Tibial nerve (tissue), 4 donors: Measurements from ENCODE around the gene MAP3K4. TPM values are rescaled to one million over a fixed set of nuclear protein-coding genes. Genes with fewer than 3 reads are reported as not detected.
"Not testable (repeated sequence)": the region's sequence is repeated elsewhere in the genome, so short reads cannot be mapped to it uniquely, and the experiment has no call there.

Source experiments
- DNase-seq, 2 donors: peaks; one replicate each; pipeline ENCODE4 v3.0.0-alpha.2; 2019; ENCODE audit warnings: low spot score in 2 of 2
- H3K27ac ChIP-seq, 4 donors: fragments of 200-600 bp; sonication (generic) in 3 of 4; one replicate each; pipeline ENCODE4 v1.5.1; 2017 to 2019; ENCODE audit warnings: mild to moderate bottlenecking in 1 of 4
- H3K27me3 ChIP-seq, 2 donors: fragments of 200-600 bp; sonication (generic) in 1 of 2; one replicate each; pipeline versions ENCODE4 v1.5.1 to v1.6.0; 2017 to 2019
- H3K36me3 ChIP-seq, 3 donors: fragments of 200-600 bp; sonication (generic); one replicate each; pipeline ENCODE4 v1.5.1; 2018 to 2019
- H3K4me1 ChIP-seq, 4 donors: fragments of 200-600 bp; sonication (generic) in 3 of 4; one replicate each; pipeline ENCODE4 v1.5.1; 2017 to 2019
- H3K4me3 ChIP-seq, 4 donors: fragments of 200-600 bp; sonication (generic) in 3 of 4; one replicate each; pipeline ENCODE4 v1.5.1; 2017 to 2019; ENCODE audit warnings: mild to moderate bottlenecking in 1 of 4, moderate library complexity in 1 of 4
- H3K9me3 ChIP-seq, 4 donors: fragments of 200-600 bp; sonication (generic) in 3 of 4; one replicate each; pipeline ENCODE4 v1.5.1; 2017 to 2019
- EP300 ChIP-seq, 2 donors: sonication (generic); formaldehyde crosslinking; IDR thresholded peaks; one replicate each; pipeline ENCODE4 v1.6.1; 2017; ENCODE audit warnings: antibody characterized with exemption in 2 of 2, mild to moderate bottlenecking in 1 of 2
- POLR2A ChIP-seq, 2 donors: fragments of 450-650 bp; IDR thresholded peaks; one replicate each; pipeline ENCODE4 v1.6.1; 2017; ENCODE audit warnings: antibody characterized with exemption in 2 of 2, mild to moderate bottlenecking in 2 of 2, moderate library complexity in 2 of 2
- WGBS, 2 donors: methylation state at CpG; one replicate each; pipeline ENCODE4 v1.1.5; 2018; 5-methylcytosine and 5-hydroxymethylcytosine counted together
- total RNA-seq, 4 donors: library from RNA; depleted of rRNA; stranded (reverse); fragments of >200 nt; gene quantifications; one replicate each; pipeline ENCODE4 v1.1.0, GENCODE V29; 2016
- TF ChIP-seq, protein P1 (sequence below), 5 experiments: fragments of 200-600 bp in 3 of 5; fragments of 450-650 bp in 2 of 5; sonication (generic) in 3 of 5; IDR thresholded peaks; one replicate each; pipeline ENCODE4 v1.5.1; 2016 to 2019; ENCODE audit warnings: antibody characterized with exemption in 5 of 5, mild to moderate bottlenecking in 3 of 5, moderate library complexity in 2 of 5

MAP3K4 gene
- total RNA-seq, 4 donors from 2014 or later = 42.9 to 63.0 (median 56.0) TPM

DNA sequence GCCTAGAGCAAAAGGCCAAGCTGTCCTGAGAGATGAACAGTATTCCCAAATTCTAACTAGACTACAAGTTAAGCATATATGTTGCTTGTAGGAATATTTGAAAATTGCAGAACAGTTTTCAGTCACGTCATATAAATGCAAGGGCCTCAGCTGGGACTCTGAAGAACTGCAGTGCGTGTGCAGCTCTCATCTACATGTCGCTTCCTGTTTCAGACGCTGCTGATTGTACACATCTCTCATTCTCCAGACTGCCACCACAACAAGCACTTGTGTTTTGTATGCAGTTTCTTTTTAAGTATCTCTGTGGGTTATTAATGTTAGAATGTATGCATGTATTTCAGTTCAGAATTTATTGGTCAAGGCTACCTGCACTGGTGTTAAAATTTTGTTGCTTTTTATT, 119.7 kb downstream of the MAP3K4 start:
- H3K36me3 ChIP-seq = peaks cover 3 to 98% (median 15%) of the 10 kb centered on the region in 3 donors
- no peaks in the 10 kb centered on the region for H3K27me3 ChIP-seq
- no peaks in the 10 kb centered on the region for H3K4me1 ChIP-seq
- no peak for DNase-seq
- H3K4me3 ChIP-seq = no peak overlapping the region
- TF ChIP-seq, protein P1, sequence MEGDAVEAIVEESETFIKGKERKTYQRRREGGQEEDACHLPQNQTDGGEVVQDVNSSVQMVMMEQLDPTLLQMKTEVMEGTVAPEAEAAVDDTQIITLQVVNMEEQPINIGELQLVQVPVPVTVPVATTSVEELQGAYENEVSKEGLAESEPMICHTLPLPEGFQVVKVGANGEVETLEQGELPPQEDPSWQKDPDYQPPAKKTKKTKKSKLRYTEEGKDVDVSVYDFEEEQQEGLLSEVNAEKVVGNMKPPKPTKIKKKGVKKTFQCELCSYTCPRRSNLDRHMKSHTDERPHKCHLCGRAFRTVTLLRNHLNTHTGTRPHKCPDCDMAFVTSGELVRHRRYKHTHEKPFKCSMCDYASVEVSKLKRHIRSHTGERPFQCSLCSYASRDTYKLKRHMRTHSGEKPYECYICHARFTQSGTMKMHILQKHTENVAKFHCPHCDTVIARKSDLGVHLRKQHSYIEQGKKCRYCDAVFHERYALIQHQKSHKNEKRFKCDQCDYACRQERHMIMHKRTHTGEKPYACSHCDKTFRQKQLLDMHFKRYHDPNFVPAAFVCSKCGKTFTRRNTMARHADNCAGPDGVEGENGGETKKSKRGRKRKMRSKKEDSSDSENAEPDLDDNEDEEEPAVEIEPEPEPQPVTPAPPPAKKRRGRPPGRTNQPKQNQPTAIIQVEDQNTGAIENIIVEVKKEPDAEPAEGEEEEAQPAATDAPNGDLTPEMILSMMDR (IDR thresholded peaks at IDR 0.05) = no peak
- TF ChIP-seq POLR2A (IDR thresholded peaks at IDR 0.05) (no peak), EP300 (IDR thresholded peaks at IDR 0.05) (no peak)
- WGBS, 2 donors = 72 to 74% methylated on average over 4 of the region's 4 CpGs
- H3K9me3 ChIP-seq = no peaks in the 10 kb centered on the region
- H3K27ac ChIP-seq = no peak overlapping the region

DNA sequence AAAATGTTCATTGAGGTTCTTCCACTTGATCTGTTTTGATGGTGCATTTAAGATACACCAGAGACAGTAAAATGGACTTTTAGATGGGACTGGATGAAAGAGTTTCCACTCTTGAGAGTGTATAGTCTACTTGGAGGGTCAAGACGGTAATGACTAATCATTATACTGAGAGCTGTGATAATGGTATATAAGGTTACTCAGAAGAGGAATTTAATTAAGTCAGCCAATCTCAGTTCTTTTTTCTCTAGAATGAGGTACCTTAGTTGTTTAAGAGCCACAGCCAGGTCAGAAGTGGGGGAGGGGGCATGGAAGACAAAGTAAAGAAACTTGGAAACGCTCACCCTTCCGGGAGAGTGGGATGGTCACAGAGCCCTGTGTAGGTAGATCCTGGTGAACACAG, 123.9 kb downstream of the MAP3K4 start:
- no peak overlapping the region for H3K27ac ChIP-seq
- peaks cover 3 to 98% (median 6%) of the 10 kb centered on the region in 3 donors for H3K36me3 ChIP-seq
- peaks cover 0 to 15% (median 2%) of the 10 kb centered on the region in 4 donors for H3K9me3 ChIP-seq
- WGBS, 2 donors = 95 to 97% methylated on average over 3 of the region's 3 CpGs
- H3K4me1 ChIP-seq = no peaks in the 10 kb centered on the region
- TF ChIP-seq POLR2A (IDR thresholded peaks at IDR 0.05) (no peak), EP300 (IDR thresholded peaks at IDR 0.05) (no peak)
- TF ChIP-seq, protein P1 (IDR thresholded peaks at IDR 0.05) = no peak
- H3K27me3 ChIP-seq = no peaks in the 10 kb centered on the region
- no peak for DNase-seq
- H3K4me3 ChIP-seq = no peak overlapping the region

DNA sequence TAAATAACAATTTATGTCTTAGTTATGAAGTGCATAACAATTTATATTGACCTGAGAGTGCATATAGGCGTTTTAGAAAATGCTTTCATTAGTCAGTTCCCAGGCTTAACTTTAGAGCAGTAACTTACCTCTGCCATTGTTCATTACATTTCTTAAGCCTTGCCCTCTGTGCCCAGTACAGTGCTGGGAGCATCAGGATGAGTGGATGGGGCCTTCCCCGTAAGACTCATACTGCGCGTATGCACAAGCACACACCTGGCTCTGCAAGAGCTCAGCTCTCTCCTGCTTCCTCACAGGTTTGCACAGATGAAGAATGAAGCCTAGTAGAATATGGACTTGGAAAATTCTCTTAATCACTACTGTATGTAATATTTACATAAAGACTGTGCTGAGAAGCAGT, 125.0 kb downstream of the MAP3K4 start:
- no peak for DNase-seq
- Histone ChIP-seq H3K9me3 (peaks cover 0 to 26% (median 2%) of the 10 kb centered on the region in 4 donors), H3K27me3 (no peaks in the 10 kb centered on the region), H3K36me3 (peaks cover 3 to 98% (median 6%) of the 10 kb centered on the region in 3 donors), H3K4me1 (no peaks in the 10 kb centered on the region), H3K27ac (no peak overlapping the region), H3K4me3 (no peak overlapping the region)
- TF ChIP-seq POLR2A (IDR thresholded peaks at IDR 0.05) (no peak), EP300 (IDR thresholded peaks at IDR 0.05) (no peak)
- WGBS, 2 donors = 95 to 96% methylated on average over 4 of the region's 4 CpGs

DNA sequence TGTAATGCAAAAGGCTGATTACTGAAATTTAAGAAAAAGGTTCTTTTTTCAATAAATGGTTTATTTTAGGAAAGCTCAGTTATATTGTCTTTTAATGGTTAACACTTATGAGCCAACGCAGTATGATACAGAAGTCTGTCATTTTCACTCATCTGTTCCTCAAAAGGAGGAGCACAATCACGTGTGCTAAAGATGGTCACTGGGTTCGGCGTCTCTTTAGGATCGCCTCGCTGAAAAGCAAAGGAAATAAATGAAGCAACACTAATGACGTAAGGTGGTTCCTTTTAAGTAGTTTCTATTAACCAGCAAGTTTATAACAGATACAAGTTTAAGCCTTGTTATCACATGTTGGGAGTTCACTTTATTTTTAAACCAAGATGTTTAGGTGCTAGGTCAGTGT, 125.7 kb downstream of the MAP3K4 start:
- DNase-seq = no peak
- TF ChIP-seq POLR2A (IDR thresholded peaks at IDR 0.05) (no peak), EP300 (IDR thresholded peaks at IDR 0.05) (peak; percentile 67 to 80)
- TF ChIP-seq, protein P1 (IDR thresholded peaks at IDR 0.05) = no peak
- WGBS, 2 donors = 83 to 87% methylated on average over 7 of the region's 7 CpGs
- no peak overlapping the region for H3K4me3 ChIP-seq
- H3K27me3 ChIP-seq = no peaks in the 10 kb centered on the region
- peaks cover 0 to 32% (median 2%) of the 10 kb centered on the region in 4 donors for H3K9me3 ChIP-seq
- peaks cover 3 to 98% (median 6%) of the 10 kb centered on the region in 3 donors for H3K36me3 ChIP-seq
- no peak overlapping the region for H3K27ac ChIP-seq
- no peaks in the 10 kb centered on the region for H3K4me1 ChIP-seq

DNA sequence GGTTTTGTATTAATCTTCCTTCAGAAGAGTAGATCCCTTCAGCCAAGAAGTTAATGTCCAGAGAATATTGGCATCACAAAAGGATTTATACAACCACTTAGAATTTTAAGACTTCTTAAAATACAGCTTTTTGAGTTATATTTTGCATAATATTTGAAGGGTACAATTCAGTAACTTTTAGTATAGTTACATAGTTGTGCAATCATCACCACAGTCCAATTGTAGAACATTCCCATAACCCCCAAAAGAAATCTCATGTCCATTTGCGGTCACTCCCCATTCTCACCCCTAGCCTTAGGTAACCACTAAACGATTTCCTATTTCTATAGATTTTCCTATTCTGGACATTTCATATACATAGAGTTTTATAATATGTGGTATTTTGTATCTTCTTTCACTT, 126.4 kb downstream of the MAP3K4 start:
- Histone ChIP-seq H3K27ac (no peak overlapping the region), H3K36me3 (peaks cover 3 to 98% (median 6%) of the 10 kb centered on the region in 3 donors), H3K4me1 (no peaks in the 10 kb centered on the region), H3K27me3 (no peaks in the 10 kb centered on the region), H3K9me3 (peaks cover 0 to 37% (median 3%) of the 10 kb centered on the region in 4 donors), H3K4me3 (no peak overlapping the region)
- no peak for DNase-seq
- WGBS, 2 donors = 90 to 95% methylated on average over 2 of the region's 2 CpGs
- TF ChIP-seq POLR2A (IDR thresholded peaks at IDR 0.05) = no peak
- no peak for TF ChIP-seq EP300 (IDR thresholded peaks at IDR 0.05)
- TF ChIP-seq, protein P1 (IDR thresholded peaks at IDR 0.05) = no peak

DNA sequence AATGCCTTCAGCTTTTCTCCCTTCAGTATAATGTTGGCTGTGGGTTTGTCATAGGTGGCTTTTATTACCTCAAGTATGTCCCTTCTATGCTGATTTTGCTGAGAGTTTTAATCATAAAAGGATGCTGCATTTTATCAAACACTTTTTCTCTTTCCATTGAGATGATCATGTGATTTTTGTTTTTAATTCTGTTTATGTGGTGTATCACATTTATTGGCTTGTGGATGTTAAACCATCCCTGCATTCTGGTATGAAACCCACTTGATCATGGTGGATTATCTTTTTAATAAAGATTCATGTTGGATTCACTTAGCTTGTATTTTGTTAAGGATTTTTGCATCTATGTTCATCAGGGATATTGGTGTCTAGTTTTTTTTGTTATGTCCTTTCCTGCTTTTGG, 131.8 kb downstream of the MAP3K4 start:
- DNase-seq, H3K27me3 ChIP-seq, H3K4me3 ChIP-seq, H3K27ac ChIP-seq, H3K4me1 ChIP-seq: not testable (repeated sequence)
- H3K36me3 ChIP-seq = peaks cover 0 to 99% (median 0%) of the 10 kb centered on the region in 3 donors
- peaks cover 0 to 69% (median 15%) of the 10 kb centered on the region in 4 donors for H3K9me3 ChIP-seq
